Fibroblast of lung (primary cell): Measurements from ENCODE around the gene CLNS1A. TPM values are rescaled to one million over a fixed set of nuclear protein-coding genes. Genes with fewer than 3 reads are reported as not detected.

Source experiments
- DNase-seq, 2 donors: peaks; one replicate each; pipeline versions ENCODE4 v3.0.0 to v3.0.0-alpha.2; 2010; ENCODE audit warnings: low read depth in 2 of 2
- H2AFZ ChIP-seq: 2 replicates; pipeline ENCODE4 v1.5.1; 2012; ENCODE audit warnings: low read length, control low read depth, inconsistent platforms
- H3K27ac ChIP-seq: 2 replicates; pipeline ENCODE4 v1.5.1; 2011; ENCODE audit warnings: low read length, control low read depth; ENCODE audit not compliant: insufficient read depth
- H3K27me3 ChIP-seq: 2 replicates; pipeline ENCODE4 v1.5.1; 2011; ENCODE audit warnings: mild to moderate bottlenecking, low read length; ENCODE audit not compliant: control insufficient read depth, insufficient read depth
- H3K36me3 ChIP-seq: 2 replicates; pipeline ENCODE4 v1.5.1; 2011; ENCODE audit warnings: low read length; ENCODE audit not compliant: control insufficient read depth, insufficient read depth
- H3K4me1 ChIP-seq: 2 replicates; pipeline ENCODE4 v1.5.1; 2011; ENCODE audit warnings: low read length; ENCODE audit not compliant: control insufficient read depth, insufficient read depth; ENCODE audit errors: extremely low read depth
- H3K4me2 ChIP-seq: 2 replicates; pipeline ENCODE4 v1.5.1; 2011; ENCODE audit warnings: low read length, control low read depth; ENCODE audit not compliant: insufficient read depth; ENCODE audit errors: extremely low read depth
- H3K4me3 ChIP-seq, 4 experiments: fragments of 200-600 bp in 1 of 4; sonication (generic) in 1 of 4; replicated peaks in 1 of 4; 2 replicates each; pipeline ENCODE4 v1.5.1; 2011 to 2016; ENCODE audit warnings: low read length in 4 of 4, low read depth in 3 of 4, mild to moderate bottlenecking in 3 of 4, control low read depth in 2 of 4, inconsistent platforms in 1 of 4, mixed read lengths in 1 of 4; ENCODE audit not compliant: insufficient read depth in 1 of 4; ENCODE audit errors: control extremely low read depth in 1 of 4
- H3K79me2 ChIP-seq: 2 replicates; pipeline ENCODE4 v1.5.1; 2012; ENCODE audit warnings: mild to moderate bottlenecking, low read length, inconsistent platforms; ENCODE audit not compliant: control insufficient read depth, insufficient read depth
- H3K9ac ChIP-seq: 2 replicates; pipeline ENCODE4 v1.5.1; 2011; ENCODE audit warnings: mild to moderate bottlenecking, low read length, control low read depth; ENCODE audit not compliant: insufficient read depth
- H3K9me3 ChIP-seq: 2 replicates; pipeline ENCODE4 v1.5.1; 2012; ENCODE audit warnings: low read depth, low read length; ENCODE audit not compliant: control insufficient read depth, insufficient read depth
- H4K20me1 ChIP-seq: 2 replicates; pipeline ENCODE4 v1.5.1; 2011; ENCODE audit warnings: low read length; ENCODE audit not compliant: control insufficient read depth, insufficient read depth; ENCODE audit errors: extremely low read depth
- CTCF ChIP-seq, 2 donors: IDR thresholded peaks in 1 of 2; conservative IDR thresholded peaks in 1 of 2; 1 replicate in 1 of 2; 2 replicates in 1 of 2; pipeline ENCODE4 v1.5.1; 2011 to 2012; ENCODE audit warnings: low read length in 2 of 2, control low read depth in 1 of 2, inconsistent platforms in 1 of 2, low read depth in 1 of 2, mild to moderate bottlenecking in 1 of 2
- EZH2 ChIP-seq: IDR thresholded peaks from 2 replicates; pipeline ENCODE4 v1.5.1; 2012; ENCODE audit warnings: low read length, control low read depth, mild to moderate bottlenecking; ENCODE audit errors: missing control alignments
- polyA plus RNA-seq, 2 donors: library from polyadenylated mRNA; depleted of rRNA in 1 of 2; stranded (reverse) in 1 of 2; unstranded in 1 of 2; fragments of >200 nt; gene quantifications; 2 replicates each; pipeline ENCODE4 v1.2.1, GENCODE V29; 2011 to 2012; ENCODE audit warnings: missing spikeins in 1 of 2
- total RNA-seq: library from RNA; depleted of rRNA; stranded (reverse); fragments of >200 nt; gene quantifications from 2 replicates; pipeline ENCODE4 v1.2.1, GENCODE V29; 2014

Gene CLNS1A
- total and polyA plus RNA-seq, 2 donors (not counting 1 experiment from before 2014, with no cell fraction given): 130 to 144 TPM

- no peak overlapping the region for H3K4me2 ChIP-seq
- H3K27me3 ChIP-seq: no peaks in the 10 kb centered on the region
- H3K4me3 ChIP-seq: no peak overlapping the region
- no peaks in the 10 kb centered on the region for H4K20me1 ChIP-seq
- no peak overlapping the region for H3K9ac ChIP-seq
- H3K36me3 ChIP-seq: no peaks in the 10 kb centered on the region
- no peaks in the 10 kb centered on the region for H3K79me2 ChIP-seq
- H3K4me1 ChIP-seq: no peaks in the 10 kb centered on the region
- TF ChIP-seq EZH2 (no peak), CTCF (conservative IDR thresholded peaks at IDR 0.05 in 1 of 2, IDR thresholded peaks at IDR 0.05 in 1 of 2; ENCODE audit: low read depth in 1 of 2, low read length in 2 of 2) (no peak)
- DNase-seq: no peak
- no peak overlapping the region for H2AFZ ChIP-seq
- H3K27ac ChIP-seq: no peak overlapping the region
- no peaks in the 10 kb centered on the region for H3K9me3 ChIP-seq
Observed at GRCh38 chr11:77650123-77650522, 12.5 kb upstream of the CLNS1A start.

- H3K9ac ChIP-seq: no peak overlapping the region
- H4K20me1 ChIP-seq: no peaks in the 10 kb centered on the region
- no peak overlapping the region for H2AFZ ChIP-seq
- no peak overlapping the region for H3K4me2 ChIP-seq
- TF ChIP-seq EZH2 (no peak), CTCF (conservative IDR thresholded peaks at IDR 0.05 in 1 of 2, IDR thresholded peaks at IDR 0.05 in 1 of 2; ENCODE audit: low read depth in 1 of 2, low read length in 2 of 2) (no peak)
- no peaks in the 10 kb centered on the region for H3K79me2 ChIP-seq
- no peak overlapping the region for H3K27ac ChIP-seq
- H3K27me3 ChIP-seq: no peaks in the 10 kb centered on the region
- H3K9me3 ChIP-seq: no peaks in the 10 kb centered on the region
- no peak for DNase-seq
- no peaks in the 10 kb centered on the region for H3K4me1 ChIP-seq
- H3K4me3 ChIP-seq: no peak overlapping the region
- H3K36me3 ChIP-seq: no peaks in the 10 kb centered on the region
Observed at GRCh38 chr11:77647654-77648305, 10.2 kb upstream of the CLNS1A start.

GRCh38 chr11:77644887-77645286 is 7.3 kb upstream of the CLNS1A start:
- Histone ChIP-seq H3K27ac (no peak overlapping the region), H3K4me1 (no peaks in the 10 kb centered on the region), H3K79me2 (no peaks in the 10 kb centered on the region), H3K27me3 (no peaks in the 10 kb centered on the region), H3K4me2 (no peak overlapping the region), H3K9ac (no peak overlapping the region), H3K9me3 (no peaks in the 10 kb centered on the region), H3K36me3 (no peaks in the 10 kb centered on the region), H2AFZ (peak overlapping the region; percentile 9), H3K4me3 (no peak overlapping the region), H4K20me1 (no peaks in the 10 kb centered on the region)
- no peak for DNase-seq
- TF ChIP-seq EZH2: no peak
- no peak for TF ChIP-seq CTCF (conservative IDR thresholded peaks at IDR 0.05 in 1 of 2, IDR thresholded peaks at IDR 0.05 in 1 of 2; ENCODE audit: low read depth in 1 of 2, low read length in 2 of 2)
